Esophagus squamous epithelium (tissue), 5 donors: ENCODE measurements around the gene CALHM5. TPM values are rescaled to one million over a fixed set of nuclear protein-coding genes. Genes with fewer than 3 reads are reported as not detected.

Source experiments
- DNase-seq: peaks from one replicate; lab custom pipeline; 2025; lab: John Stamatoyannopoulos, UW
- H3K27ac ChIP-seq, 4 donors: fragments of 200-600 bp; sonication (generic); one replicate each; pipeline ENCODE4 v1.5.1; 2016 to 2019; ENCODE audit warnings: mild to moderate bottlenecking in 1 of 4
- H3K27me3 ChIP-seq, 4 donors: fragments of 200-600 bp; sonication (generic); 1 replicate in 3 of 4; 2 replicates in 1 of 4; pipeline versions ENCODE4 v1.5.1 to v1.6.0; 2017 to 2021; ENCODE audit warnings: antibody characterized with exemption in 1 of 4
- H3K36me3 ChIP-seq, 3 donors: fragments of 200-600 bp; sonication (generic); one replicate each; pipeline ENCODE4 v1.5.1; 2016 to 2019
- H3K4me1 ChIP-seq, 3 donors: fragments of 200-600 bp; sonication (generic); one replicate each; pipeline ENCODE4 v1.5.1; 2017 to 2019
- H3K4me3 ChIP-seq, 4 donors: fragments of 200-600 bp; sonication (generic); 1 replicate in 3 of 4; 2 replicates in 1 of 4; pipeline ENCODE4 v1.5.1; 2016 to 2019; ENCODE audit warnings: mild to moderate bottlenecking in 2 of 4, moderate library complexity in 1 of 4
- H3K9me3 ChIP-seq, 3 donors: fragments of 200-600 bp; sonication (generic); one replicate each; pipeline ENCODE4 v1.5.1; 2016 to 2019
- CTCF ChIP-seq, 6 experiments: fragments of 450-650 bp in 4 of 6; fragments of 200-600 bp in 2 of 6; sonication (generic) in 2 of 6; IDR thresholded peaks; one replicate each; pipeline ENCODE4 v1.5.1; 2016 to 2019; ENCODE audit warnings: antibody characterized with exemption in 6 of 6, mild to moderate bottlenecking in 4 of 6, moderate library complexity in 4 of 6
- POLR2A ChIP-seq, 4 donors: fragments of 450-650 bp; IDR thresholded peaks; one replicate each; pipeline ENCODE4 v1.6.1; 2017; ENCODE audit warnings: antibody characterized with exemption in 4 of 4, mild to moderate bottlenecking in 4 of 4, moderate library complexity in 3 of 4
- WGBS, 2 donors: methylation state at CpG; one replicate each; pipeline ENCODE4 v1.1.5; 2018; 5-methylcytosine and 5-hydroxymethylcytosine counted together
- intact Hi-C: fragments of 100-400 bp; cut with DNase I; formaldehyde crosslinking; loops from one replicate; pipeline ENCODE4 v1.15.0; 2022
- total RNA-seq, 4 donors: library from RNA; depleted of rRNA; stranded (reverse); fragments of >200 nt; gene quantifications; one replicate each; pipeline ENCODE4 v1.1.0, GENCODE V29; 2016
- donor health status: DM: yes; HTN: yes; CAD: no.

CALHM5 gene
- total RNA-seq, 4 donors from 2014 or later = 0.04 to 1.7 (median 0.56) TPM

DNA sequence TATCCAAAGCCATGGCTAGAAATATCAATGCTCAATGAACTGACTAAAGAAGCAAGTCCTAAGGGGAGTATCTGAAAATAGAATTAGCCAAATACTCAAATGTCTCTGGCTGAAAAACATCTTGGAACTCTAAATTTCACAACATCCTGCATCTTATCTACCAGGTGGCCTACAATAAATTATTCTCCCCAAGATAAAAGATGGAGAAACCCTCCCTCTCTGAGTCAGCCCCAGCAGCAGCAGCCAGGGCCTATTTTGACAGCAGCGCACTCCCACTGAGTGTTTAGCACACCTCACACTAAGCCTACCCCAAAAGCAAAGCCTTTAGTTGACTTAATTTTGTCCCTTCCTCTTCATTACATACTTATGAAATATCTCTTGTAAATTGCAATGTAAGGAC lies 44.3 kb upstream of the CALHM5 start:
- Histone ChIP-seq H3K4me3 (no peak overlapping the region), H3K27me3 (peaks cover 0 to 25% (median 0%) of the 10 kb centered on the region in 4 donors), H3K27ac (no peak overlapping the region), H3K9me3 (no peaks in the 10 kb centered on the region), H3K36me3 (no peaks in the 10 kb centered on the region), H3K4me1 (peaks cover 0 to 17% (median 0%) of the 10 kb centered on the region in 3 donors)
- no peak for DNase-seq
- intact Hi-C loops = no loop called here
- WGBS, 2 donors = 89 to 100% methylated on average over 1 of the region's 1 CpG
- TF ChIP-seq POLR2A (IDR thresholded peaks at IDR 0.05) (no peak), CTCF (IDR thresholded peaks at IDR 0.05) (no peak)

DNA sequence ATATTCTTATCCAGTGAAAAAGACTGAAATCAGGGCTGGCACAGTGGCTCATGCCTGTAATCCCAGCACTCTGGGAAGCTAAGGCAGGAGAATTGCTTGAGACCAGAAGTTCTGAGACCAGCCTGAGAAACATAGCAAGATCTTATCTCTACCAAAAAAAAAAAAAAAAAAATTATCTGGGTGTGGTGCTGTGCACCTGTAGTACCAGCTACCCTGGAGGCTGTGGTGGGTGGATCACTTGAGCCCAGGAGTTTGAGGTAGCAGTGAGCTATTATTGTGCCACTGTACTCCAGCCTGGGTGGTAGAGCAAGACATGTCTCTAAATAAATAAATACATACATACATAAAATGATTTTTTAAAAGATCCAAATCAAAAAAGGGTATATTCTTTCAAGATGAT lies 43.9 kb upstream of the CALHM5 start:
- Histone ChIP-seq H3K4me3 (no peak overlapping the region), H3K27ac (no peak overlapping the region), H3K36me3 (no peaks in the 10 kb centered on the region), H3K4me1 (peaks cover 0 to 13% (median 0%) of the 10 kb centered on the region in 3 donors), H3K9me3 (no peaks in the 10 kb centered on the region), H3K27me3 (peaks cover 0 to 21% (median 0%) of the 10 kb centered on the region in 4 donors)
- no peak for TF ChIP-seq CTCF (IDR thresholded peaks at IDR 0.05)
- no peak for TF ChIP-seq POLR2A (IDR thresholded peaks at IDR 0.05)
- no peak for DNase-seq
- intact Hi-C loops = no loop called here

DNA sequence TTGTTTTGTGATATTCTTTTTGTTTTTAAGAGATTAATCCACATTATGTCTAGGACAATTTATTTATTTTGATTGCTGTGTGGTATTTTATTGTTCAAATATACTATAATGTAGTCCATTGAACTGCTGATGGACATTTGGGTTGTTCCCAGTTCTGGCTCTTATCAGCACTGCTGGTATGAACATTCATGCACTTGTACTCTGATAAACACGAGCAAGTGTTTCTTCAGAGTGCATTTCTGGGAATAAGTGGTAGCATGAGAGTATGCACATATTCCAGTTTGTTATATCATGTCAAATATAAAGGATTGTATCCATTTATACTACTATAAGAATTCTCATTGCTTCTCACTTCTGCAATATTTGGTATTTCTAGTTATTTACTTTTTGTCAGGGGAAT lies 43.1 kb upstream of the CALHM5 start:
- Histone ChIP-seq H3K4me3 (no peak overlapping the region), H3K27ac (no peak overlapping the region), H3K9me3 (no peaks in the 10 kb centered on the region), H3K4me1 (peaks cover 0 to 12% (median 0%) of the 10 kb centered on the region in 3 donors), H3K36me3 (no peaks in the 10 kb centered on the region), H3K27me3 (peaks cover 0 to 13% (median 0%) of the 10 kb centered on the region in 4 donors)
- WGBS, 2 donors = 78 to 87% methylated on average over 1 of the region's 1 CpG
- no peak for DNase-seq
- no peak for TF ChIP-seq POLR2A (IDR thresholded peaks at IDR 0.05)
- TF ChIP-seq CTCF (IDR thresholded peaks at IDR 0.05) = no peak
- intact Hi-C loops = no loop called here

DNA sequence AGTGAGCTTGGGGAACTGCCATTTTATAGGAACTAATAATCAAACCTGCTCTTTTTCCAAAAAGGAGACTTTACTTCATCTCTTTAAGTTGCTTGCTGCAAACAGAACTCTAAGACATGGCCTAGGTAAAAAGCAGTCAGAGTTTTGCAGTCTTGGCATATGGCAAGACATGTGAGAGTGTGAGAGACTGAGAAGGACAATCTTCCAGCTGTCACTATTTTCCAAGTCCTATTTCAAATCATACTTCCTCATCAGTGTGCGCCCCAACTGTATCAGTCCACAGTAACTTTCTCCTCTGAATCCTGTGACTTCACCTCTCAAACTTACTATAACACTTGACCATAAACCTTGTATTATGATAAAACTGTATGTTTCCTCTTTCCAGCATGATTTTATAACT lies 39.9 kb upstream of the CALHM5 start:
- no peaks in the 10 kb centered on the region for H3K36me3 ChIP-seq
- no peaks in the 10 kb centered on the region for H3K27me3 ChIP-seq
- no peaks in the 10 kb centered on the region for H3K9me3 ChIP-seq
- intact Hi-C loops = no loop called here
- DNase-seq = no peak
- no peak overlapping the region for H3K27ac ChIP-seq
- TF ChIP-seq POLR2A (IDR thresholded peaks at IDR 0.05) (no peak), CTCF (IDR thresholded peaks at IDR 0.05) (no peak)
- H3K4me1 ChIP-seq = no peaks in the 10 kb centered on the region
- 92 to 96% methylated on average over 1 of the region's 1 CpG for WGBS, 2 donors
- H3K4me3 ChIP-seq = no peak overlapping the region

DNA sequence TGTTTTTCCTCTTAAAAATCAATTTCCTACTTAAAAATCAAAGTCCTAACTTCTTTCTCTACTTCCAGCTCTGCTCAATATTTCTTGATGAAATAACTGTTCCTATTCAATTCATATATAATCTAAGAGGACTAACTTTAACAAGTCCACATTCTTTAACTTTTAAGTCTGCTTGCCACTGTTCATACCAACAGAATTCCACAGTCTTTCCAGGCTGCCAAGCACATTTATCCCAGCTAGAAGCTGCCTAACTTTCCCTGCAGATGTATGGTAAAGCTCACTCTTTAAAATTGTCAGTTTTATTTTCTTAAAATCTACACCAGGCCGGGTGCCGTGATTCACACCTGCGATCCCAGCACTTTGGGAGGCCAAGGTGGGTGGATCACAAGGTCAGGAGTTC lies 38.7 kb upstream of the CALHM5 start:
- WGBS, 2 donors = 82 to 100% methylated on average over 2 to 3 of the region's 3 CpGs
- Histone ChIP-seq H3K9me3 (no peaks in the 10 kb centered on the region), H3K36me3 (no peaks in the 10 kb centered on the region), H3K27me3 (no peaks in the 10 kb centered on the region), H3K27ac (no peak overlapping the region), H3K4me3 (no peak overlapping the region), H3K4me1 (no peaks in the 10 kb centered on the region)
- no peak for TF ChIP-seq CTCF (IDR thresholded peaks at IDR 0.05)
- TF ChIP-seq POLR2A (IDR thresholded peaks at IDR 0.05) = no peak
- no peak for DNase-seq
- intact Hi-C loops = no loop called here
